ENCODE data around the gene APP.
"Not testable (repeated sequence)": the region's sequence is repeated elsewhere in the genome, so short reads cannot be mapped to it uniquely, and the experiment has no call there.

APP gene

GRCh38 chr21:25949701-25950100 lies 220.9 kb downstream of the APP start:
- no peak for DNase-seq (ENCODE audit: low read depth in 4 of 4, low spot score in 1 of 4)

GRCh38 chr21:25944672-25945213 lies 225.8 kb downstream of the APP start:
- no peak for DNase-seq (ENCODE audit: low read depth in 4 of 4, low spot score in 1 of 4)

GRCh38 chr21:25944082-25944481 lies 226.5 kb downstream of the APP start:
- DNase-seq (ENCODE audit: low read depth in 4 of 4, low spot score in 1 of 4), result no peak

- DNase-seq (ENCODE audit: low read depth in 4 of 4, low spot score in 1 of 4), result no peak
Measured at GRCh38 chr21:25942135-25942534, 228.4 kb downstream of the APP start.

- no peak for DNase-seq (ENCODE audit: low read depth in 4 of 4, low spot score in 1 of 4)
Measured at GRCh38 chr21:25939396-25939761, 231.2 kb downstream of the APP start.

GRCh38 chr21:25938658-25939395 lies 231.7 kb downstream of the APP start:
- no peak for DNase-seq (ENCODE audit: low read depth in 4 of 4, low spot score in 1 of 4)

GRCh38 chr21:25936776-25937175 lies 233.8 kb downstream of the APP start:
- DNase-seq (ENCODE audit: low read depth in 4 of 4, low spot score in 1 of 4), result no peak

- no peak for DNase-seq (ENCODE audit: low read depth in 4 of 4, low spot score in 1 of 4)
Measured at GRCh38 chr21:25934771-25935224, 235.8 kb downstream of the APP start.

GRCh38 chr21:25934130-25934529 lies 236.4 kb downstream of the APP start:
- no peak for DNase-seq (ENCODE audit: low read depth in 4 of 4, low spot score in 1 of 4)

GRCh38 chr21:25931765-25932164 lies 238.8 kb downstream of the APP start:
- no peak for DNase-seq (ENCODE audit: low read depth in 4 of 4, low spot score in 1 of 4)

GRCh38 chr21:25929856-25930520 lies 240.6 kb downstream of the APP start:
- no peak for DNase-seq (ENCODE audit: low read depth in 4 of 4, low spot score in 1 of 4)

- no peak for DNase-seq (ENCODE audit: low read depth in 4 of 4, low spot score in 1 of 4)
Measured at GRCh38 chr21:25927195-25927880, 243.2 kb downstream of the APP start.

GRCh38 chr21:25925936-25926335 lies 244.6 kb downstream of the APP start:
- DNase-seq (ENCODE audit: low read depth in 4 of 4, low spot score in 1 of 4), result no peak

- no peak for DNase-seq (ENCODE audit: low read depth in 4 of 4, low spot score in 1 of 4)
Measured at GRCh38 chr21:25925064-25925800, 245.3 kb downstream of the APP start.

- not testable (repeated sequence) for DNase-seq (ENCODE audit: low read depth in 4 of 4, low spot score in 1 of 4)
Measured at GRCh38 chr21:25918152-25918551, 252.4 kb downstream of the APP start.

- no peak for DNase-seq (ENCODE audit: low read depth in 4 of 4, low spot score in 1 of 4)
Measured at GRCh38 chr21:25916226-25916625, 254.3 kb downstream of the APP start.

GRCh38 chr21:25913479-25913878 lies 257.1 kb downstream of the APP start:
- no peak for DNase-seq (ENCODE audit: low read depth in 4 of 4, low spot score in 1 of 4)

GRCh38 chr21:25912402-25912746 lies 258.2 kb downstream of the APP start:
- DNase-seq (ENCODE audit: low read depth in 4 of 4, low spot score in 1 of 4), result no peak

GRCh38 chr21:25911730-25912401 lies 258.7 kb downstream of the APP start:
- no peak for DNase-seq (ENCODE audit: low read depth in 4 of 4, low spot score in 1 of 4)

GRCh38 chr21:25910809-25911208 lies 259.8 kb downstream of the APP start:
- DNase-seq (ENCODE audit: low read depth in 4 of 4, low spot score in 1 of 4), result no peak

GRCh38 chr21:25909341-25909740 lies 261.2 kb downstream of the APP start:
- no peak for DNase-seq (ENCODE audit: low read depth in 4 of 4, low spot score in 1 of 4)
